ENCODE data around the gene PRSS27. TPM values are rescaled to one million over a fixed set of nuclear protein-coding genes. Genes with fewer than 3 reads are reported as not detected.

PRSS27 gene
- polyA plus RNA-seq, 1 of the 3 experiments (the other 2 are of a cell fraction): 7.7 TPM

GRCh38 chr16:2765462-2766404 lies 45.7 kb upstream of the PRSS27 start (continued):
- TF ChIP-seq GABPA (IDR thresholded peaks at IDR 0.05; ENCODE audit: low read depth) (no peak), FOXJ3 (CRISPR knock-in tag; IDR thresholded peaks at IDR 0.05) (no peak)

DNA sequence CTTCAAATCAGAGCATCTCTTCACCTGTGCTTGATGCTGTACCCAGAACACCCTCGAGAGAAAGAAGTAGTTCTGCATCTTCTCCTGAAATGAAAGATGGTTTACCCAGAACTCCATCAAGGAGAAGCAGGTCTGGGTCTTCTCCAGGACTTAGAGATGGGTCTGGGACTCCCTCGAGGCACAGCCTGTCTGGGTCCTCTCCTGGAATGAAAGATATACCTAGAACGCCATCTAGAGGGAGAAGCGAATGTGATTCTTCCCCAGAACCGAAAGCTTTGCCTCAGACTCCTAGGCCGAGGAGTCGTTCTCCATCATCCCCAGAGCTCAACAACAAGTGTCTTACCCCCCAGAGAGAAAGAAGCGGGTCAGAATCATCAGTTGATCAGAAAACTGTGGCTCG lies 44.7 kb upstream of the PRSS27 start:
- H2AFZ ChIP-seq (ENCODE audit: low read depth): no peak overlapping the region
- H3K4me3 ChIP-seq (ENCODE audit: low read depth in 2 of 2, low read length in 1 of 2): no peak overlapping the region
- H3F3A ChIP-seq (replicated peaks; ENCODE audit: insufficient read depth): peaks cover 16% of the 10 kb centered on the region
- no peaks in the 10 kb centered on the region for H3K9me3 ChIP-seq
- no peaks in the 10 kb centered on the region for H3K9me2 ChIP-seq
- DNase-seq: no peak
- peaks cover 81% of the 10 kb centered on the region for H4K20me1 ChIP-seq (ENCODE audit: insufficient read depth)
- H3K36me3 ChIP-seq (replicated peaks in 1 of 2; ENCODE audit: control insufficient read depth in 1 of 2, insufficient read depth in 2 of 2, low read length in 1 of 2): peaks cover 83 to 99% of the 10 kb centered on the region in 2 experiments
- H3K4me1 ChIP-seq (ENCODE audit: control insufficient read depth in 1 of 2, insufficient read depth in 2 of 2, low read depth in 1 of 2, low read length in 1 of 2): no peaks in the 10 kb centered on the region
- 80% methylated on average over 1 of the region's 9 CpGs for WGBS (ENCODE audit: low lambda C conversion rate)
- H3K9ac ChIP-seq: no peak overlapping the region
- no peak overlapping the region for H3K4me2 ChIP-seq
- POLR2A ChIA-PET: no interaction called here
- CTCF ChIA-PET: interaction anchor here (1.5 kb wide), 1 partner anchor 104 kb away, joined by 5 read pairs; no protein-coding TSS in a partner anchor
- H3K79me2 ChIP-seq (ENCODE audit: insufficient read depth): peaks cover 93% of the 10 kb centered on the region
- no peaks in the 10 kb centered on the region for H3K27me3 ChIP-seq (ENCODE audit: insufficient read depth)
- TF ChIP-seq, protein P1, sequence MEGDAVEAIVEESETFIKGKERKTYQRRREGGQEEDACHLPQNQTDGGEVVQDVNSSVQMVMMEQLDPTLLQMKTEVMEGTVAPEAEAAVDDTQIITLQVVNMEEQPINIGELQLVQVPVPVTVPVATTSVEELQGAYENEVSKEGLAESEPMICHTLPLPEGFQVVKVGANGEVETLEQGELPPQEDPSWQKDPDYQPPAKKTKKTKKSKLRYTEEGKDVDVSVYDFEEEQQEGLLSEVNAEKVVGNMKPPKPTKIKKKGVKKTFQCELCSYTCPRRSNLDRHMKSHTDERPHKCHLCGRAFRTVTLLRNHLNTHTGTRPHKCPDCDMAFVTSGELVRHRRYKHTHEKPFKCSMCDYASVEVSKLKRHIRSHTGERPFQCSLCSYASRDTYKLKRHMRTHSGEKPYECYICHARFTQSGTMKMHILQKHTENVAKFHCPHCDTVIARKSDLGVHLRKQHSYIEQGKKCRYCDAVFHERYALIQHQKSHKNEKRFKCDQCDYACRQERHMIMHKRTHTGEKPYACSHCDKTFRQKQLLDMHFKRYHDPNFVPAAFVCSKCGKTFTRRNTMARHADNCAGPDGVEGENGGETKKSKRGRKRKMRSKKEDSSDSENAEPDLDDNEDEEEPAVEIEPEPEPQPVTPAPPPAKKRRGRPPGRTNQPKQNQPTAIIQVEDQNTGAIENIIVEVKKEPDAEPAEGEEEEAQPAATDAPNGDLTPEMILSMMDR (IDR thresholded peaks at IDR 0.05): peak; percentile 14; the same call in 1 of the 2 replicates
- TF ChIP-seq GATA2 (CRISPR knock-in tag; IDR thresholded peaks at IDR 0.05): no peak
- no peak overlapping the region for H3K27ac ChIP-seq (ENCODE audit: low read depth in 2 of 2, low read length in 1 of 2)

GRCh38 chr16:2763173-2763572 lies 43.1 kb upstream of the PRSS27 start:
- Histone ChIP-seq H3K79me2 (ENCODE audit: insufficient read depth) (peaks cover 98% of the 10 kb centered on the region), H4K20me1 (ENCODE audit: insufficient read depth) (peaks cover 84% of the 10 kb centered on the region), H3K9ac (no peak overlapping the region), H3K4me3 (ENCODE audit: low read depth in 2 of 2, low read length in 1 of 2) (no peak overlapping the region), H3K27me3 (ENCODE audit: insufficient read depth) (no peaks in the 10 kb centered on the region), H3K9me3 (no peaks in the 10 kb centered on the region), H3K4me2 (no peak overlapping the region), H3K27ac (ENCODE audit: low read depth in 2 of 2, low read length in 1 of 2) (no peak overlapping the region), H2AFZ (ENCODE audit: low read depth) (no peak overlapping the region), H3K4me1 (ENCODE audit: control insufficient read depth in 1 of 2, insufficient read depth in 2 of 2, low read depth in 1 of 2, low read length in 1 of 2) (no peaks in the 10 kb centered on the region), H3K36me3 (replicated peaks in 1 of 2; ENCODE audit: control insufficient read depth in 1 of 2, insufficient read depth in 2 of 2, low read length in 1 of 2) (peaks cover 84 to 99% of the 10 kb centered on the region in 2 experiments), H3F3A (replicated peaks; ENCODE audit: insufficient read depth) (peaks cover 16% of the 10 kb centered on the region), H3K9me2 (no peaks in the 10 kb centered on the region)
- TF ChIP-seq NFIC (IDR thresholded peaks at IDR 0.05; ENCODE audit: borderline replicate concordance) (no peak), FOXJ3 (CRISPR knock-in tag; IDR thresholded peaks at IDR 0.05) (no peak), SIN3A (IDR thresholded peaks at IDR 0.05; ENCODE audit: borderline replicate concordance, low read depth, low read length) (no peak), RAD21 (IDR thresholded peaks at IDR 0.05; ENCODE audit: low read length) (no peak), ELF1 (IDR thresholded peaks at IDR 0.05) (no peak), NRF1 (IDR thresholded peaks at IDR 0.05; ENCODE audit: low read depth, low read length) (no peak), POLR2AphosphoS5 (IDR thresholded peaks at IDR 0.05; ENCODE audit: low read depth, low read length) (no peak), EZH2phosphoT487 (IDR thresholded peaks at IDR 0.05; ENCODE audit: borderline replicate concordance, low read depth) (no peak), FOSL2 (IDR thresholded peaks at IDR 0.05; ENCODE audit: borderline replicate concordance, low read depth) (no peak), GABPA (IDR thresholded peaks at IDR 0.05; ENCODE audit: low read depth) (no peak), TEAD4 (IDR thresholded peaks at IDR 0.05; ENCODE audit: borderline replicate concordance, insufficient read depth) (no peak)
- TF ChIP-seq, protein P2, sequence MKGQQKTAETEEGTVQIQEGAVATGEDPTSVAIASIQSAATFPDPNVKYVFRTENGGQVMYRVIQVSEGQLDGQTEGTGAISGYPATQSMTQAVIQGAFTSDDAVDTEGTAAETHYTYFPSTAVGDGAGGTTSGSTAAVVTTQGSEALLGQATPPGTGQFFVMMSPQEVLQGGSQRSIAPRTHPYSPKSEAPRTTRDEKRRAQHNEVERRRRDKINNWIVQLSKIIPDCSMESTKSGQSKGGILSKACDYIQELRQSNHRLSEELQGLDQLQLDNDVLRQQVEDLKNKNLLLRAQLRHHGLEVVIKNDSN (IDR thresholded peaks at IDR 0.05; ENCODE audit: borderline replicate concordance, low read depth): no peak
- TF ChIP-seq, protein P3, sequence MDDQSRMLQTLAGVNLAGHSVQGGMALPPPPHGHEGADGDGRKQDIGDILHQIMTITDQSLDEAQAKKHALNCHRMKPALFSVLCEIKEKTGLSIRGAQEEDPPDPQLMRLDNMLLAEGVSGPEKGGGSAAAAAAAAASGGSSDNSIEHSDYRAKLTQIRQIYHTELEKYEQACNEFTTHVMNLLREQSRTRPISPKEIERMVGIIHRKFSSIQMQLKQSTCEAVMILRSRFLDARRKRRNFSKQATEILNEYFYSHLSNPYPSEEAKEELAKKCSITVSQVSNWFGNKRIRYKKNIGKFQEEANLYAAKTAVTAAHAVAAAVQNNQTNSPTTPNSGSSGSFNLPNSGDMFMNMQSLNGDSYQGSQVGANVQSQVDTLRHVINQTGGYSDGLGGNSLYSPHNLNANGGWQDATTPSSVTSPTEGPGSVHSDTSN (IDR thresholded peaks at IDR 0.05): no peak
- TF ChIP-seq, protein P1 (IDR thresholded peaks at IDR 0.05): no peak
- TF ChIP-seq, protein P4, sequence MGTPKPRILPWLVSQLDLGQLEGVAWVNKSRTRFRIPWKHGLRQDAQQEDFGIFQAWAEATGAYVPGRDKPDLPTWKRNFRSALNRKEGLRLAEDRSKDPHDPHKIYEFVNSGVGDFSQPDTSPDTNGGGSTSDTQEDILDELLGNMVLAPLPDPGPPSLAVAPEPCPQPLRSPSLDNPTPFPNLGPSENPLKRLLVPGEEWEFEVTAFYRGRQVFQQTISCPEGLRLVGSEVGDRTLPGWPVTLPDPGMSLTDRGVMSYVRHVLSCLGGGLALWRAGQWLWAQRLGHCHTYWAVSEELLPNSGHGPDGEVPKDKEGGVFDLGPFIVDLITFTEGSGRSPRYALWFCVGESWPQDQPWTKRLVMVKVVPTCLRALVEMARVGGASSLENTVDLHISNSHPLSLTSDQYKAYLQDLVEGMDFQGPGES (IDR thresholded peaks at IDR 0.05; ENCODE audit: low read depth, low read length): no peak
- POLR2A ChIA-PET: no interaction called here
- DNase-seq: no peak
- WGBS (ENCODE audit: low lambda C conversion rate): 96% methylated on average over 5 of the region's 6 CpGs
- CTCF ChIA-PET: interaction anchor here (1.6 kb wide), 1 partner anchor 12 kb away, joined by 4 read pairs; no protein-coding TSS in a partner anchor
